Loucy (cell line): ENCODE measurements around the gene TMSB4X.
"Not testable (repeated sequence)": the region's sequence is repeated elsewhere in the genome, so short reads cannot be mapped to it uniquely, and the experiment has no call there.

Experiments
- H2AFZ ChIP-seq: fragments of 200-600 bp; sonication (generic); 2 replicates; pipeline ENCODE4 v1.6.0; 2016; ENCODE audit warnings: antibody characterized with exemption, mild to moderate bottlenecking, low read length, moderate library complexity
- H3F3A ChIP-seq: fragments of 200-600 bp; 2 replicates; pipeline ENCODE4 v1.6.0; 2016; ENCODE audit warnings: antibody characterized with exemption, low read depth, mild to moderate bottlenecking
- H3K27me3 ChIP-seq: fragments of 200-600 bp; sonication (generic); 2 replicates; pipeline ENCODE4 v1.6.1; 2014; ENCODE audit warnings: low read length, mild to moderate bottlenecking; ENCODE audit not compliant: insufficient read depth, poor library complexity, severe bottlenecking
- H3K36me3 ChIP-seq: fragments of 200-600 bp; sonication (generic); 2 replicates; pipeline ENCODE4 v1.6.1; 2016; ENCODE audit warnings: low read length; ENCODE audit not compliant: insufficient read depth
- H3K4me1 ChIP-seq: fragments of 200-600 bp; sonication (generic); 2 replicates; pipeline ENCODE4 v1.5.1; 2014; ENCODE audit warnings: low read length, mild to moderate bottlenecking; ENCODE audit not compliant: insufficient read depth, poor library complexity, severe bottlenecking
- H3K4me2 ChIP-seq: fragments of 200-600 bp; sonication (generic); 2 replicates; pipeline ENCODE4 v1.6.0; 2014; ENCODE audit warnings: antibody characterized with exemption, low read length, low read depth, mild to moderate bottlenecking; ENCODE audit not compliant: poor library complexity, severe bottlenecking
- H3K4me3 ChIP-seq: fragments of 200-600 bp; sonication (generic); 2 replicates; pipeline ENCODE4 v1.5.1; 2014; ENCODE audit warnings: low read length, mild to moderate bottlenecking, mixed read lengths; ENCODE audit not compliant: poor library complexity, severe bottlenecking
- H3K79me2 ChIP-seq: fragments of 200-600 bp; sonication (generic); 2 replicates; pipeline ENCODE4 v1.6.1; 2014; ENCODE audit warnings: low read length; ENCODE audit not compliant: insufficient read depth
- H3K9ac ChIP-seq: fragments of 200-600 bp; sonication (generic); 2 replicates; pipeline ENCODE4 v1.6.0; 2014; ENCODE audit warnings: mild to moderate bottlenecking, low read depth, low read length, moderate library complexity; ENCODE audit not compliant: poor library complexity, severe bottlenecking
- H3K9me2 ChIP-seq: fragments of 200-600 bp; sonication (generic); replicated peaks from 2 replicates; pipeline ENCODE4 v1.6.1; 2016; ENCODE audit warnings: low read depth, low read length, mixed read lengths
- H3K9me3 ChIP-seq: fragments of 200-600 bp; sonication (generic); 2 replicates; pipeline ENCODE4 v1.6.1; 2014; ENCODE audit warnings: mild to moderate bottlenecking, antibody characterized with exemption, low read length, low read depth; ENCODE audit not compliant: insufficient read depth
- H4K20me1 ChIP-seq: fragments of 200-600 bp; sonication (generic); 2 replicates; pipeline ENCODE4 v1.6.0; 2014; ENCODE audit warnings: antibody characterized with exemption, low read length, mild to moderate bottlenecking; ENCODE audit not compliant: insufficient read depth, poor library complexity, severe bottlenecking
- EZH2phosphoT487 ChIP-seq: fragments of 200-600 bp; IDR thresholded peaks from 2 replicates; pipeline ENCODE4 v1.6.1; 2018; ENCODE audit warnings: antibody characterized with exemption, mild to moderate bottlenecking, moderate library complexity, borderline replicate concordance
- TF ChIP-seq, protein P1 (sequence below): fragments of 200-600 bp; sonication (generic); conservative IDR thresholded peaks from 2 replicates; pipeline ENCODE4 v1.5.1; 2014; ENCODE audit warnings: mild to moderate bottlenecking, antibody characterized with exemption, low read length

TMSB4X gene

DNA sequence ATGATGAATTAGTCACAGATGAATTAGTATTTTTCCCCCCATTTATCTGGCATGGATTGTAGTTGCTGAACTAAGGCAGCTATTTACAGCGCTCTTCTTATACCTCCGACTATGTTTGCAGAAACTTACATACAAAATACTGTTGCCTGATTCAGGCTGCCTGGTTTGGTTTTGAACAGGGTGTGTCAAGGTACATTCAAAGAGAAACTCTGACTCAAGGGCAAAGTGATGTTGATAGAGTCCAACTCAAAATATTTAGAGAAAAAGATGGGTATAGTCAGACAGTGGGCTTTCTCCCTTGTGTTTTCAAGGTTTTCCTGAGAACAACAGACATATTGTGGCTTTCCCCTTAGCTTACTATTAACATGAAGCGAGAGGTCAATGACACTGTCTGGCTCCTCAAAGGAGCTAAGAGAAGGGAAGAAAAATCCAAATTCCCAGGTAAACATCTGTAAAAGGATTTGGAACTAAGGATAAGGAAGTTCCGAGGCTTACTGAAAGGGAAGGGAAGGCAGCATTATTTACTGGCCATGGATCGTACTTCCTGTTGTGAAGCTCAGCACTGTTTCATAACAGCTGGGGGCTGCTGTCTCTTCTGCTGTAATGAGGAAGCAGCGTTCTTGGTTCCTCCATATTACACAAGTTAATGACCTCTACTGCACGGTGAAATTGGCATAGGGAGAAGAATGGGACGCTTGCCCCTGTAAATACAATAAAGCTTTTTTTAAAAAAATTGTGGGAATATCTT lies 38.6 kb downstream of the TMSB4X start:
- Histone ChIP-seq H3K36me3 (no peaks in the 10 kb centered on the region), H3K4me1 (peaks cover 9% of the 10 kb centered on the region), H4K20me1 (no peaks in the 10 kb centered on the region), H3K4me2 (no peak overlapping the region), H3K9me2 (no peaks in the 10 kb centered on the region), H3K4me3 (no peak overlapping the region), H2AFZ (peak overlapping the region; percentile 64; the same call in 1 of the 2 replicates), H3K9me3 (no peaks in the 10 kb centered on the region), H3F3A (no peaks in the 10 kb centered on the region), H3K79me2 (no peaks in the 10 kb centered on the region), H3K9ac (no peak overlapping the region), H3K27me3 (no peaks in the 10 kb centered on the region)
- TF ChIP-seq, protein P1, sequence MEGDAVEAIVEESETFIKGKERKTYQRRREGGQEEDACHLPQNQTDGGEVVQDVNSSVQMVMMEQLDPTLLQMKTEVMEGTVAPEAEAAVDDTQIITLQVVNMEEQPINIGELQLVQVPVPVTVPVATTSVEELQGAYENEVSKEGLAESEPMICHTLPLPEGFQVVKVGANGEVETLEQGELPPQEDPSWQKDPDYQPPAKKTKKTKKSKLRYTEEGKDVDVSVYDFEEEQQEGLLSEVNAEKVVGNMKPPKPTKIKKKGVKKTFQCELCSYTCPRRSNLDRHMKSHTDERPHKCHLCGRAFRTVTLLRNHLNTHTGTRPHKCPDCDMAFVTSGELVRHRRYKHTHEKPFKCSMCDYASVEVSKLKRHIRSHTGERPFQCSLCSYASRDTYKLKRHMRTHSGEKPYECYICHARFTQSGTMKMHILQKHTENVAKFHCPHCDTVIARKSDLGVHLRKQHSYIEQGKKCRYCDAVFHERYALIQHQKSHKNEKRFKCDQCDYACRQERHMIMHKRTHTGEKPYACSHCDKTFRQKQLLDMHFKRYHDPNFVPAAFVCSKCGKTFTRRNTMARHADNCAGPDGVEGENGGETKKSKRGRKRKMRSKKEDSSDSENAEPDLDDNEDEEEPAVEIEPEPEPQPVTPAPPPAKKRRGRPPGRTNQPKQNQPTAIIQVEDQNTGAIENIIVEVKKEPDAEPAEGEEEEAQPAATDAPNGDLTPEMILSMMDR, result no peak
- no peak for TF ChIP-seq EZH2phosphoT487

GRCh38 chrX:13014111-13015096 lies 39.5 kb downstream of the TMSB4X start:
- no peaks in the 10 kb centered on the region for H3K36me3 ChIP-seq
- H3K4me3 ChIP-seq, result no peak overlapping the region
- no peak overlapping the region for H2AFZ ChIP-seq
- H3K79me2 ChIP-seq, result no peaks in the 10 kb centered on the region
- no peak for TF ChIP-seq EZH2phosphoT487
- TF ChIP-seq, protein P1, result no peak
- no peak overlapping the region for H3K9ac ChIP-seq
- H3K9me3 ChIP-seq, result no peaks in the 10 kb centered on the region
- no peak overlapping the region for H3K4me2 ChIP-seq
- H3K4me1 ChIP-seq, result peaks cover 9% of the 10 kb centered on the region
- H3K9me2 ChIP-seq, result no peaks in the 10 kb centered on the region
- H3K27me3 ChIP-seq, result no peaks in the 10 kb centered on the region
- H4K20me1 ChIP-seq, result no peaks in the 10 kb centered on the region
- no peaks in the 10 kb centered on the region for H3F3A ChIP-seq

GRCh38 chrX:13015536-13016236 lies 40.8 kb downstream of the TMSB4X start:
- no peaks in the 10 kb centered on the region for H3K9me2 ChIP-seq
- H3K36me3 ChIP-seq, result no peaks in the 10 kb centered on the region
- no peaks in the 10 kb centered on the region for H3K27me3 ChIP-seq
- H3K79me2 ChIP-seq, result no peaks in the 10 kb centered on the region
- no peaks in the 10 kb centered on the region for H3F3A ChIP-seq
- no peaks in the 10 kb centered on the region for H4K20me1 ChIP-seq
- no peak overlapping the region for H3K4me2 ChIP-seq
- no peak overlapping the region for H3K4me3 ChIP-seq
- H3K9me3 ChIP-seq, result no peaks in the 10 kb centered on the region
- TF ChIP-seq, protein P1, result no peak
- no peak for TF ChIP-seq EZH2phosphoT487
- no peak overlapping the region for H2AFZ ChIP-seq
- H3K9ac ChIP-seq, result no peak overlapping the region
- H3K4me1 ChIP-seq, result peaks cover 9% of the 10 kb centered on the region

GRCh38 chrX:13016731-13017130 lies 41.8 kb downstream of the TMSB4X start:
- H4K20me1 ChIP-seq, H3K9me3 ChIP-seq, H3K36me3 ChIP-seq, H3K27me3 ChIP-seq, H2AFZ ChIP-seq, H3F3A ChIP-seq, H3K79me2 ChIP-seq, H3K4me2 ChIP-seq, H3K9ac ChIP-seq, H3K4me1 ChIP-seq, H3K4me3 ChIP-seq, H3K9me2 ChIP-seq: not testable (repeated sequence)
